Mesothelial cell of epicardium (in vitro differentiated cells): ENCODE measurements around the gene HHATL. TPM values are rescaled to one million over a fixed set of nuclear protein-coding genes. Genes with fewer than 3 reads are reported as not detected.
A peak's percentile ranks its signal among the peaks of the same experiment; 100 is the strongest.

Source experiments
- DNase-seq, 2 experiments: peaks; one replicate each; pipeline ENCODE4 v3.0.0; 2021; ENCODE audit warnings: low spot score in 2 of 2; ENCODE audit not compliant: unreplicated experiment in 2 of 2
- H3K27ac Mint-ChIP-seq: 2 replicates; pipeline ENCODE4 v1.8.0; 2021; ENCODE audit warnings: mixed read lengths
- H3K27me3 Mint-ChIP-seq: 2 replicates; pipeline ENCODE4 v1.8.0; 2021; ENCODE audit warnings: low read depth, mixed read lengths
- H3K36me3 Mint-ChIP-seq: 2 replicates; pipeline ENCODE4 v1.8.0; 2021; ENCODE audit warnings: mixed read lengths
- H3K4me1 Mint-ChIP-seq: 2 replicates; pipeline ENCODE4 v1.8.0; 2021; ENCODE audit warnings: mixed read lengths
- H3K4me3 Mint-ChIP-seq: 2 replicates; pipeline ENCODE4 v1.8.0; 2021; ENCODE audit warnings: mild to moderate bottlenecking, moderate library complexity, mixed read lengths
- H3K9me3 Mint-ChIP-seq: 2 replicates; pipeline ENCODE4 v1.8.0; 2021; ENCODE audit warnings: mixed read lengths
- total RNA-seq: library from RNA; stranded (reverse); gene quantifications from 3 replicates; pipeline ENCODE4 v1.2.1, GENCODE V29; 2021
- TF ChIP-seq, protein P1 (sequence below): fragments of 200-600 bp; sonication (generic); IDR thresholded peaks from one replicate; pipeline ENCODE4 v1.5.0; 2021; ENCODE audit warnings: antibody characterized with exemption; ENCODE audit not compliant: unreplicated experiment

HHATL gene
- total RNA-seq, 1 donor from 2014 or later = not detected

DNA sequence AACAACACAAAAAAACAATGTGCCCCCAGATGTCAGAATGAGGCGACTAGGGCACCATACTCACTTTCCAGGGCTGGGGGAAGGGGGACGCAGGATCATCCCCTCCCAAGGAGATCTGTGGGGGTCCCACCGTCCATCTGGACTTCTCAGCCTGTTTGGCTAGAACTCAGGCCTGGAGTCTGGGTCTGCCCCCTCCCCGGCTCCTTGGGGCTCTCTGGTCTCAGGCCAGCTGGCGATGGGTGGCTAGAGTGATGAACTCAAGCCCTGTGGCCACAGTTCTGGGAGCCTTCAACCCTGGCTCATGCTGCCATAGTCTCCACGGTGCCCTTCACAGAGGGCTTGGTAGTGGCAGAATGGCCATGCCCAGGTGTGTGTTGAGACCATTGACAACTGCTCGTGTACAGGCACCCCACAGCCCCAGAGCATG lies 35.5 kb downstream of the HHATL start:
- TF ChIP-seq, protein P1, sequence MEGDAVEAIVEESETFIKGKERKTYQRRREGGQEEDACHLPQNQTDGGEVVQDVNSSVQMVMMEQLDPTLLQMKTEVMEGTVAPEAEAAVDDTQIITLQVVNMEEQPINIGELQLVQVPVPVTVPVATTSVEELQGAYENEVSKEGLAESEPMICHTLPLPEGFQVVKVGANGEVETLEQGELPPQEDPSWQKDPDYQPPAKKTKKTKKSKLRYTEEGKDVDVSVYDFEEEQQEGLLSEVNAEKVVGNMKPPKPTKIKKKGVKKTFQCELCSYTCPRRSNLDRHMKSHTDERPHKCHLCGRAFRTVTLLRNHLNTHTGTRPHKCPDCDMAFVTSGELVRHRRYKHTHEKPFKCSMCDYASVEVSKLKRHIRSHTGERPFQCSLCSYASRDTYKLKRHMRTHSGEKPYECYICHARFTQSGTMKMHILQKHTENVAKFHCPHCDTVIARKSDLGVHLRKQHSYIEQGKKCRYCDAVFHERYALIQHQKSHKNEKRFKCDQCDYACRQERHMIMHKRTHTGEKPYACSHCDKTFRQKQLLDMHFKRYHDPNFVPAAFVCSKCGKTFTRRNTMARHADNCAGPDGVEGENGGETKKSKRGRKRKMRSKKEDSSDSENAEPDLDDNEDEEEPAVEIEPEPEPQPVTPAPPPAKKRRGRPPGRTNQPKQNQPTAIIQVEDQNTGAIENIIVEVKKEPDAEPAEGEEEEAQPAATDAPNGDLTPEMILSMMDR = no peak
- H3K27ac Mint-ChIP-seq = no peak overlapping the region
- H3K4me3 Mint-ChIP-seq = no peak overlapping the region
- DNase-seq = peak in 1 of 2 experiments; percentile 35
- H3K4me1 Mint-ChIP-seq = no peaks in the 10 kb centered on the region
- H3K9me3 Mint-ChIP-seq = no peaks in the 10 kb centered on the region
- H3K27me3 Mint-ChIP-seq = peaks cover 6% of the 10 kb centered on the region
- H3K36me3 Mint-ChIP-seq = no peaks in the 10 kb centered on the region

- Mint-ChIP-seq H3K9me3 (no peaks in the 10 kb centered on the region), H3K27ac (no peak overlapping the region), H3K36me3 (no peaks in the 10 kb centered on the region), H3K4me3 (no peak overlapping the region), H3K4me1 (no peaks in the 10 kb centered on the region), H3K27me3 (peaks cover 6% of the 10 kb centered on the region)
- peak in 1 of 2 experiments; percentile 34 for DNase-seq
- TF ChIP-seq, protein P1 = no peak
These were observed 36.0 kb downstream of the HHATL start for GRCh38 chr3:42666577-42666998.

- Mint-ChIP-seq H3K36me3 (no peaks in the 10 kb centered on the region), H3K4me3 (no peak overlapping the region), H3K27me3 (peaks cover 5% of the 10 kb centered on the region), H3K4me1 (no peaks in the 10 kb centered on the region), H3K9me3 (no peaks in the 10 kb centered on the region), H3K27ac (no peak overlapping the region)
- DNase-seq = peak in 1 of 2 experiments; percentile 29
- TF ChIP-seq, protein P1 = no peak
These were observed 36.6 kb downstream of the HHATL start for GRCh38 chr3:42666022-42666421.

GRCh38 chr3:42665050-42665878 lies 37.3 kb downstream of the HHATL start:
- H3K4me3 Mint-ChIP-seq = no peak overlapping the region
- TF ChIP-seq, protein P1 = no peak
- no peaks in the 10 kb centered on the region for H3K4me1 Mint-ChIP-seq
- no peak for DNase-seq
- H3K9me3 Mint-ChIP-seq = no peaks in the 10 kb centered on the region
- no peak overlapping the region for H3K27ac Mint-ChIP-seq
- peaks cover 3% of the 10 kb centered on the region for H3K36me3 Mint-ChIP-seq
- H3K27me3 Mint-ChIP-seq = peaks cover 1% of the 10 kb centered on the region

DNA sequence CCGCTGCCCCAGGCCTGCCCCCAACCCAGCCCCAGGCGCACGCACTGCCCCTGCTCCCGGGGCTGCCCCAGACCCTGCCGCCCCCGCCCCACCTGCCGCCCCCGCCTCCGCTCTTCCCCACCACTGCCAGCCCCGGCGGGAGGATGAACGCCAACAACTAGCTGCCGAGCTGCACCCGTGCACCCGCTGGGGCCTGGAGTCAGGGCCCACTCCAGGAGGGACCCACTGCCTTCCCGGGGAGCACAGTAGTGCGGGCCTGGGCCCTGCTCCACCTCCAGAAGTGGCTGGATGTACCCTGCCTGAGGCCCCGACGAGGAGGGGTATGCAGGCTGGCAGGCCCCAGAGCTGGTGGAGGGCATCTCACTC lies 38.2 kb downstream of the HHATL start:
- H3K9me3 Mint-ChIP-seq = no peaks in the 10 kb centered on the region
- peaks cover 8% of the 10 kb centered on the region for H3K36me3 Mint-ChIP-seq

More for the DNA sequence above, 38.2 kb downstream of the HHATL start:
- no peaks in the 10 kb centered on the region for H3K4me1 Mint-ChIP-seq
- H3K27me3 Mint-ChIP-seq = no peaks in the 10 kb centered on the region
- TF ChIP-seq, protein P1 = no peak
- H3K27ac Mint-ChIP-seq = no peak overlapping the region
- no peak overlapping the region for H3K4me3 Mint-ChIP-seq
- no peak for DNase-seq
